GM12801 (cell line): ENCODE data around the gene PDGFC.

Source experiments
- CTCF ChIP-seq: IDR thresholded peaks from one replicate; pipeline ENCODE4 v1.5.1; 2011; ENCODE audit warnings: control low read depth; ENCODE audit not compliant: insufficient read length; ENCODE audit errors: extremely low read depth

The PDGFC gene

GRCh38 chr4:156898373-156899117 is 73.1 kb downstream of the PDGFC start:
- no peak for TF ChIP-seq CTCF

- no peak for TF ChIP-seq CTCF
Measured at GRCh38 chr4:156896527-156896926, 75.1 kb downstream of the PDGFC start.

DNA sequence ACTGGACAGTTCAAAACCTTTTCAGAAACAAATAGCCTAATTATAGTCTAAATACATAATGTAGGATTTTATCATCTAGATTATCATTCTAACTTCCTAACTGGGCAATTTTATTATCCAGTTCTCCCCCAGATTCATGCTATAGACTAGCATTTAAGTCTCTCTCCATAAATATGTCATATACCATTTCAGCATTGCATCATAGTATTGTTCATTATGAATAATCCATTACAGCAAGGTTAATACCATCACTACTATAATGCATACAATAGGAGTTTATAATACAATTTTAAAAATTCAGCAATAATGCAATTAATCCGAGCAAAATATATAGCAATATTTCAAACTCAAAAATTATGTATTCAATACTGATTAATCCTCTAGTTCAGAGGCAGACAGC is 77.4 kb downstream of the PDGFC start:
- TF ChIP-seq CTCF = no peak

- TF ChIP-seq CTCF = no peak
Measured at GRCh38 chr4:156892805-156893204, 78.8 kb downstream of the PDGFC start.

DNA sequence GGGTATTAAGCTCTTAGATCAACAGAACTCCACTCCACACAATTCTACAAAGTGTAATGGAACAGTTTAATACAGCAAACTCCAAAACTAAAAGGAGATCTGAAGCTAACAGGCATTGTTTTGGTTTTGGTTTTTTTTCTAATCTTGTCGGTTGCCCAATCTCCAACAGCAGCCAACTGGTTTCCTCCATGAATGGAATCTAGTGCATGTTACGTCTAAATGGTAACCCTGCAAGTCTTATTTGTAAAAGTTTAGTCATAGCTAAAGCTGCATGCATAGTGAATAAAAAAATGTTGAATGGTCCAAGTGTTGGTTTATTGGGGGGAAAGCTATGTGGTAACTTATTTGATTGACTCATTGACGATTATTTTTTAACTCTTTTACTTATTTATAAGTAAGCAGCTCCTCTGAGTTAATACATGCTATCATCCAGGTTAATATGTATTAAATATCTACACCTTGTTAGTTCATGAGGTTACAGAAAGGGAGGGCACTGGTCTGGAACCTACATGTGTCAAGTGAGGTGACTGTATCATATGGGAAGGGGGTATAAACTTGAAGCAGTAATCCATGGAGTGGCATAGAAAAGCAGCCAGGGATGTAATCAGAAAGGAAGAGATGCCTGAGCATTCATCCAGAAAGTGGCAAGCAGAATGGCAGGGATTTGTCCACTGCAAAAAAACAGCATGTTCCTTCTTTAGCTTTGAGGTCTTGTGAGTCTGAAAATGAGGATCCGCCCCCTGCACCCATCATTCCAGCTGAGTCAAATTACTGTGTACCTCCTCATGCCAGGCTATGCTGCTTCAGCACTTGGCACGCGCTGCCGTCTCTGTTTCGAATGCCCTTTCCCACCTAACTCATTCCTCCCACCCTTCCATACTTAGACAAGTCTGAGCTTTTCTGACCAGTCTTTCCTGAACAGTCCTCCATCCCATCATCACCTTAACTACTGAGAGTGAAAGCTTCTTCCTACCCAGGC is 81.7 kb downstream of the PDGFC start:
- no peak for TF ChIP-seq CTCF

- no peak for TF ChIP-seq CTCF
Measured at GRCh38 chr4:156888762-156889161, 82.8 kb downstream of the PDGFC start.

DNA sequence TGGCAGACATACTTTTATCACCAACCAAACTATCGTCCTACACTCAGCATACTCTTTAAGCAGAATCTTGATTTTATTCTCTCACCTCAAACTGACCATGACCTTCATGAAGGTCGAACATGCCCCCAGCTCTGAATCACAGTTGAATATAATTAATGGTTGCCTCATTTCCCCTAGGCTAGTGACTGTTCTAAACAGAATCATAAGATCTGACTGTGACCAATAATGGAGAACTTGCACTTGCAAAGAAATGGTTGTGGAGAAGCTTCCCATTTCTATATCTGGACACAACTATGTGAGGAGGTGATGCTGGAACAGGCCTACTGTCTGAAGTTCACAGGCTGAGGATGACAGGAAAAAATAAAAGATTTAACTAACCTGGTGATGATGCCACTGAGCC is 85.1 kb downstream of the PDGFC start:
- TF ChIP-seq CTCF = no peak
